Measurements from ENCODE around the gene UNC5B.

The UNC5B gene

DNA sequence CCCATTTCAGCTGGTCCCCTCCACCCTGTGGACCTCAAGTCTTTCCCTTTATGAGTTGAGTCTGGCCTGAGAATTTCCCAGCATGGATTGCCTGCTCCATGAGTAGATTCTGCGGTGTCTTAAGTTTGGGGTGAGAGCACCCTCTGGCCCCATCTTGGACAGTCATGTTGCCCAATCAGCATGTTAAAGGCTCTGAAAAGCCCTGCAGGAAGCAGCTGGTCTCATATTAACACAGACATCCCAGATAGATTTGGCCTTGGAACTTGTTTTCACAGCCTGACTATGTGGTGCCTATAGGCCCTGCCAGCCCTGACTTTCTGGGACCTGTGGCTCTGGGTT, 91.2 kb downstream of the UNC5B start:
- DNase-seq (ENCODE audit: low read depth): no peak
- no peak overlapping the region for H3K4me3 ChIP-seq (ENCODE audit: low read depth, low read length)
- TF ChIP-seq, protein P1, sequence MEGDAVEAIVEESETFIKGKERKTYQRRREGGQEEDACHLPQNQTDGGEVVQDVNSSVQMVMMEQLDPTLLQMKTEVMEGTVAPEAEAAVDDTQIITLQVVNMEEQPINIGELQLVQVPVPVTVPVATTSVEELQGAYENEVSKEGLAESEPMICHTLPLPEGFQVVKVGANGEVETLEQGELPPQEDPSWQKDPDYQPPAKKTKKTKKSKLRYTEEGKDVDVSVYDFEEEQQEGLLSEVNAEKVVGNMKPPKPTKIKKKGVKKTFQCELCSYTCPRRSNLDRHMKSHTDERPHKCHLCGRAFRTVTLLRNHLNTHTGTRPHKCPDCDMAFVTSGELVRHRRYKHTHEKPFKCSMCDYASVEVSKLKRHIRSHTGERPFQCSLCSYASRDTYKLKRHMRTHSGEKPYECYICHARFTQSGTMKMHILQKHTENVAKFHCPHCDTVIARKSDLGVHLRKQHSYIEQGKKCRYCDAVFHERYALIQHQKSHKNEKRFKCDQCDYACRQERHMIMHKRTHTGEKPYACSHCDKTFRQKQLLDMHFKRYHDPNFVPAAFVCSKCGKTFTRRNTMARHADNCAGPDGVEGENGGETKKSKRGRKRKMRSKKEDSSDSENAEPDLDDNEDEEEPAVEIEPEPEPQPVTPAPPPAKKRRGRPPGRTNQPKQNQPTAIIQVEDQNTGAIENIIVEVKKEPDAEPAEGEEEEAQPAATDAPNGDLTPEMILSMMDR (IDR thresholded peaks at IDR 0.05; ENCODE audit: control insufficient read depth, extremely low read depth, insufficient read depth): no peak

GRCh38 chr10:71304914-71305313, 92.5 kb downstream of the UNC5B start:
- TF ChIP-seq, protein P1 (IDR thresholded peaks at IDR 0.05; ENCODE audit: control insufficient read depth, extremely low read depth, insufficient read depth): no peak

DNA sequence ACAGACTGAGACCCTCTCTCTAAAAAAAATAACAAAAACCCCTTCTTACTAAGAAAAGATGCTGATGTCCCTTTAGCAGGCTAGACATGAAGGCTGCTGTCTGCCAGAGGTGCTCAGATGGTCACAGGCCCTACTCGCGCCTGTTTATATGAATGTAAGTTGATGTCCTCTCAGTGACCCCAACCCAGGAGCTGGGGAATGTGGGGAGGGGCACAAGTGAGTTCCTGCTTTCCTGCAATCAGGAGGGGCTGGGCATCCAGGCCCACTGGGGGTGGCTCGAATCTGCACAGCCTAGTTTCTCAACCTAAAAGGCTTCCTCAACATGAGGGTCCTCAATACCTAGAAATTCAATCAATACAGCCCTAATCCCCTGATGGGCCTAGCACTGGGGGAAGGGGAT, 94.6 kb downstream of the UNC5B start:
- DNase-seq (ENCODE audit: low read depth): no peak
- TF ChIP-seq, protein P1 (IDR thresholded peaks at IDR 0.05; ENCODE audit: control insufficient read depth, extremely low read depth, insufficient read depth): no peak
- H3K4me3 ChIP-seq (ENCODE audit: low read depth, low read length): no peak overlapping the region

More at GRCh38 chr10:71304914-71305313, 92.5 kb downstream of the UNC5B start:
- no peak overlapping the region for H3K4me3 ChIP-seq (ENCODE audit: low read depth, low read length)
- no peak for DNase-seq (ENCODE audit: low read depth)

DNA sequence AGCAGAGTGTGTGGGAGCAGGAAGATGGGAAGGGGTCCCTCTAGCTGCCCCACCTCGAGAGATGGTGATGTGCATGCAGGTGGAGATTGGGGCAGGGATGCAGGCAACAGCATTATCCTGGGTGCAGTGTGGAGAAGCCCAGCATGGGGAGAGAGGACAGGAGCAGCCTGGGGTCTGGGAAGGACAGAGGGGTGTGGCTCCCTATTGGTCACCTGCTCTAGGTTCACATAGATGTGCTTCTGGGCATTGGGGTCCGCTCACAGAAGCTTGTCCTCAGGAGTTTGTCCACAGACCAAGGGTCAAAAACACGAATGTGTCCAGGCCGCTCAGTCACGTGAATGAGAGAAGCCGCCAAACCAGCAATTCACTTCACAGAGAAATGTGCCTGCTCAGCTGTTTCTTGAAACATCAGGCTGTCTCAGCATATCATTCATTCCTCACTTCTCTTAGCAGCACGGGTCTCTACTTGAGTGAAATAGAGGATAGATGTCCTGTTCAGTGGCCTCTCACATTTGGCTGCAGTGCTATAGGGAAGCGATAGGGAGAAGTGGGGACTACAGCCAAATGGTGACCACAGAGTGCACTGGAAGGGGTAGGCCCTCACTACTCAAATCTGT, 95.2 kb downstream of the UNC5B start:
- no peak for DNase-seq (ENCODE audit: low read depth)
- TF ChIP-seq, protein P1 (IDR thresholded peaks at IDR 0.05; ENCODE audit: control insufficient read depth, extremely low read depth, insufficient read depth): no peak

DNA sequence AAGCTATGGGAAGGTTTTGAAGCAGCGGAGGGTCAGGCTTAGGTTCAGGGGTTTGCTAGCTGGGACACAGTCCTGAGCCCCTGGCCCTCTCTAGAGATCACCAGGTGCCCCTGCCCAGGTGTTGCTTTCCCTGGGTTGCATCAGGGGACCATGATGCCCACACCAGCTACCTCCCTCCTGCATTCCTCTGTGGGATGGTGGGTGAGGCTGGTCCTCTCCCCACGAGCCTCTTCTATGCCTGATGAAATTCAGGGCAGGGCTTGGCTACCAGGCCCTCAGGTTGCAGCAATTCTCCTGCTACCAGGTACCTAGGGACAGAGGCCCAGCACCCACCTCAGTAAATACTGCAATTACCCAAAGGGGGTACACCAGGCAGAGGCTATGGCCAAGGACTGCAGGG, 95.9 kb downstream of the UNC5B start:
- no peak overlapping the region for H3K4me3 ChIP-seq (ENCODE audit: low read depth, low read length)
- TF ChIP-seq, protein P1 (IDR thresholded peaks at IDR 0.05; ENCODE audit: control insufficient read depth, extremely low read depth, insufficient read depth): no peak

More for the DNA sequence above, 95.2 kb downstream of the UNC5B start:
- H3K4me3 ChIP-seq (ENCODE audit: low read depth, low read length): no peak overlapping the region

GRCh38 chr10:71308985-71309384, 96.6 kb downstream of the UNC5B start:
- TF ChIP-seq, protein P1 (IDR thresholded peaks at IDR 0.05; ENCODE audit: control insufficient read depth, extremely low read depth, insufficient read depth): no peak
- no peak for DNase-seq (ENCODE audit: low read depth)
- H3K4me3 ChIP-seq (ENCODE audit: low read depth, low read length): no peak overlapping the region

More for the DNA sequence above, 95.9 kb downstream of the UNC5B start:
- no peak for DNase-seq (ENCODE audit: low read depth)

DNA sequence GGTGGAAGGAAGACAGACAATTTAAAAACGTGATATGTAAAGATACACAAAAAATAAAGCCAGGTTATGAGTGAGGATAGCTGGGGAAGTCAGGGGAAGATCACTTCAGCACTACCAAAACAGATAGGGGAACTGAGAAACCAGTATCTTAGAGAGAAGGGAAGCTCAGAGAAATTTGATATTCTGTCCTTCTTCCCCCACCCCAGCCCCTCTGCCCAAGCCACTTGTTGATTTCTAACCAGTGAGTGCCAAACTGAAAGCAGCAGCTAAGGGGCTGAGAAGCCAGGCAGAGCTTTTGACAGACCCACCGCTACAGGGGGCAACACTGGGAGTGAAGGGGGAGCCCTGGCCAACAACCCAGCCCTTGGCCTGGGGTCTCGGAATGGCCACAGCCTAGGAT, 97.5 kb downstream of the UNC5B start:
- TF ChIP-seq, protein P1 (IDR thresholded peaks at IDR 0.05; ENCODE audit: control insufficient read depth, extremely low read depth, insufficient read depth): no peak
- no peak overlapping the region for H3K4me3 ChIP-seq (ENCODE audit: low read depth, low read length)
- no peak for DNase-seq (ENCODE audit: low read depth)

All from LNCaP clone FGC (cell line).